Adipose tissue (tissue), 3 donors: ENCODE data around the gene RNF144B. TPM values are rescaled to one million over a fixed set of nuclear protein-coding genes. Genes with fewer than 3 reads are reported as not detected.
"Not testable (repeated sequence)": the region's sequence is repeated elsewhere in the genome, so short reads cannot be mapped to it uniquely, and the experiment has no call there.

Experiments used
- H3K27ac ChIP-seq: one replicate; pipeline ENCODE4 v1.5.1; 2013; ENCODE audit warnings: low read depth, low read length
- WGBS, 3 donors: extraction: QIAGEN DNeasy Blood & Tissue Kit; methylation state at CpG; one replicate each; pipeline ENCODE4 v1.1.7; 2013; 5-methylcytosine and 5-hydroxymethylcytosine counted together
- polyA plus RNA-seq, 3 donors: library from polyadenylated mRNA; stranded (reverse); fragments of 200-250 nt; gene quantifications; one replicate each; pipeline ENCODE4 v1.2.3, GENCODE V29; 2013
- donor health status: healthy with polysubstance abuse.
- donor health status: Bipolar disorder and iron deficiency.
- donor health status: healthy.

Gene RNF144B
- 10 to 100 TPM in 2 of 3 donors, 1 to 10 TPM in 1; 2.1 to 16.5 (median 12.7) TPM for polyA plus RNA-seq

GRCh38 chr6:18387061-18387721 lies at the start of gene RNF144B:
RNF144B (plus strand) TSS chr6:18387350; CDS start chr6:18399535, 12,185 bp downstream.
- H3K27ac ChIP-seq: no peak within 1 kb of the TSS
- WGBS, 3 donors: 2 to 3% (median 2%) methylated on average over 40 of the region's 40 CpGs

DNA sequence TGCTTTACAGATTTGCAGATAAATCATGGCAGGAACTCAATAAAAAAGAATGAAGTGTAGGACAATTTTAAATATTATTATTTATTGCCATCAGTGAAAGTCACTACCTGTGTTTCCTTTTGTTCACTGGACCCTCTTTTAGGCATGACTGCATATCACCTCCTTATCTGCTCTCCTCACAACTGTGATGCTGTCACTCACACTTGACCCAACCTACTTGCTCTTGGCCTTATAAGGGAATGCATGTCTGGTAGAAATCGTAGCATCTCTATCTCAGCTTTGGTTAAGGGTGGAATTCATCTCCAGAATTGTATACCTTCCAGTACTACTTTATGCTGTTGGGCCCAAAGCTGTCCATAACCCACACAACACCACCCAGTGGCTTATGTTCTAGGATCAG lies 47.6 kb upstream of the RNF144B start:
- no peak overlapping the region for H3K27ac ChIP-seq
- WGBS, 3 donors: 71 to 81% (median 77%) methylated on average over 1 of the region's 1 CpG

DNA sequence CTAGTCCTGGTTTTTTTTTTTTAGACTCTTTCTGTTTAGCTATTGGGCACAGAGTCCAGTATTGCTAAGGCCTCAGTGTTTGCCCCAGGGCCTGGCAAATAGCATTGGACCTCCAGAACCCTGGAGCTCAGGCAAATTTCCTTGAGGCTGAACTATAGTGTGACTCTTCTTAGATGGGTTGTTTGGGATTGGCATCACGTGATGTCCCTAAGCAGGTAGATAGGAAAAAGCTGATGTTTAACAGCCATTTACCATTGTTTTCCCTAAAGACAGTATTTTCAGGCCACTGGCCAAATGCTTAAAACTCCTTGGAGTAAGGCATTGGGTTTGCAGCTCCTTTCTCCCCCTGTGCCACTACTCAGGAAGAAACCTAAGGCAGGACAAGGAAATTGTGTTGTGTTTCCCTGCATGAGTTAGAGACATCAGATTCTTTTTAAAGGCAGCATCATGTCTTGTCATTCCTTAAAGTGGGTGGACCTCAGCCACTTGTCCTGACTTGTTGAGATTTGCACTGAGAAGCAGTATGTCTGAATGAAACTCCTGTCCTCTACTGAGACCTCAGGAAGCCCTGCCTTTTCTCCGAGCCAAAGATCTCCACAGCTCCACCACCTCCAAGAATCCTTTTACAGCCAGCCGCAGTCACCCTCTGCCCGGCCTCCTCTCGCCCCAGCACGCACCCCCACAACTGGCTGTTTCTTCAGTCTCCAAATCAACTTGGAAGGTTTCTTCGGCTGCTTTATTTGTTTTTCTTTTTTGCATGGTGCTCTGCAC lies 46.2 kb upstream of the RNF144B start:
- no peak overlapping the region for H3K27ac ChIP-seq
- 83 to 92% (median 90%) methylated on average over 7 of the region's 7 CpGs for WGBS, 3 donors

DNA sequence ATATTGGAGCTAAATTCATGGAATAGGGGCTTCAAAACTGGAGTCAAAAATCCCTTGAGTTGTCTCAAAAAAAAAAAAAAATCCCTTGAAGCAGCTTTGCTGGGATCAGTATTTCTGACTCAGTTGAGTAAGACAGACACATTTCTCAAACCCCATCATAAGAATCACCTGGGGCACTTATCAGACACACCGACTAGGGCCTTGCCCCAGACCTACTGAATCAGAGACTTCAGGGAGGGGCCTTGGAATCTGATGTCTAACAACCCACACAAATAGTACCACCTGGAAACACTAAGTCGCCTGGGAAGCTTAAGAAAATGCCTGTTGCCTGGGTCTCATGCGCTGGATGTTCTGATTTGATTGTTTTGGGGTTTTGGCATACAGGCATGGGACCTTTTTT lies 44.9 kb upstream of the RNF144B start:
- 92 to 98% (median 95%) methylated on average over 3 of the region's 3 CpGs for WGBS, 3 donors
- H3K27ac ChIP-seq: no peak overlapping the region

GRCh38 chr6:18343741-18344140 lies 43.4 kb upstream of the RNF144B start:
- 53 to 74% (median 57%) methylated on average over 2 of the region's 2 CpGs for WGBS, 3 donors
- no peak overlapping the region for H3K27ac ChIP-seq

- no peak overlapping the region for H3K27ac ChIP-seq
- 90 to 92% (median 91%) methylated on average over 4 of the region's 4 CpGs for WGBS, 3 donors
Measured at GRCh38 chr6:18347021-18347577, 40.1 kb upstream of the RNF144B start.

DNA sequence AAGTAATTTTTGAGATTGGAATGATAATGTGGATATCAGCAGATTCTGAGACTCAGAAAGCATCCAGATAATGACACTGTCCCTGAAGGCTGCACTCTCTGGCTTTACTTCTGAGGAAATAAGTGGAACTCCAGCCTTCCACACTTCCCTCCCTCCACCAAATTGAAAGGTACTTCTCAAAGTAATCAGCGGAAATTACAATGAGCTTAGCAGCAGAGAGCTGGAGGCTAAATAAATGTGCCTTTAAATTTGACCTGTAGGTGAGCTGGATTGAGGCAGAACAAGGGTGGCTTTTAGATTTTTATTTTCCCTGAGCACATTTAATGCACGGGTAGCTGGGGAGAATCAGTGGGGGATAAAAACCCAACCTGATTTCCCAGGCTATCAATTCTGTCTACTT lies 39.3 kb upstream of the RNF144B start:
- no peak overlapping the region for H3K27ac ChIP-seq
- 57 to 86% (median 79%) methylated on average over 2 of the region's 2 CpGs for WGBS, 3 donors

GRCh38 chr6:18349386-18349785 lies 37.8 kb upstream of the RNF144B start:
- H3K27ac ChIP-seq: no peak overlapping the region

DNA sequence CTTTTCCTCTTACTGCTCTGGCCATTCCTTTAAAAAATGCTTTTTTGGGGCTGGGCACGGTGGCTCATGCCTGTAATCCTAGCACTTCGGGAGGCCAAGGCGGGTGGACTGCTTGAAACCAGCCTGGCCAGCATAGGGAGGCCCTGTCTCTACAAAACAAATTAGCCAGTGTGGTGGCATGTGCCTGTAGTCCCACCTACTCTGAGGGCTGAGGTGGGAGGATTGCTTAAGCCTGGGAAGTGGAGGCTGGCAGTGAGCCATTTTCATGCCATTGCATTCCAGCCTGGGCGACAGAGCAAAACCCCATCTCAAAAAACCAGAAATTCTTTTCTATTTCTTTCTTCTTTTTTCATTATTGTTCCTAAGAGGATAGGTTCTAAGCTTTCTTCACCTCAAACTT lies 36.9 kb upstream of the RNF144B start:
- WGBS, 3 donors: 82 to 89% (median 88%) methylated on average over 4 of the region's 4 CpGs
- H3K27ac ChIP-seq: no peak overlapping the region

GRCh38 chr6:18350712-18351111 lies 36.4 kb upstream of the RNF144B start:
- H3K27ac ChIP-seq: no peak overlapping the region
- WGBS, 3 donors: 59 to 91% (median 71%) methylated on average over 3 of the region's 3 CpGs

DNA sequence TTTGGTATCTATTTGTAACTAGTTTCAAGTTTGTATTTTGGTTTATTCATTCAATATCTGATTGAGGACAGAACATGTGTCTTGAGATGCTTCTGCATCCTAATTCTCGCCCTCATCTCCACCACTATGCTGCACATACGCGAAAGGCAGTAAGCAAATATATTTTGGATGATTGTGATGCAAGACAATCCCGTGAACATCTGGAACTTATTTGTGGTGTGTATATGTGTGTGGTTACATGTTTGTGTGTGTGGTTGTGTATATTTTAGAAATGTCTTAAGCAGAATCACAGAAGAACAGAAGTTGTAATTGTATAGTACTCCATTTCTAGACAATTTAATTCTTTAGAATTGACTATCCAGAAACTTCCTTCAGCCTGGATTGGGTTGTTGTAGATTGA lies 35.1 kb upstream of the RNF144B start:
- H3K27ac ChIP-seq: no peak overlapping the region
- WGBS, 3 donors: 90 to 94% (median 92%) methylated on average over 4 of the region's 4 CpGs

GRCh38 chr6:18352842-18353241 lies 34.3 kb upstream of the RNF144B start:
- H3K27ac ChIP-seq: no peak overlapping the region

GRCh38 chr6:18353251-18353650 lies 33.9 kb upstream of the RNF144B start:
- H3K27ac ChIP-seq: no peak overlapping the region
- WGBS, 3 donors: 62 to 95% (median 86%) methylated on average over 2 of the region's 2 CpGs

More at GRCh38 chr6:18352842-18353241, 34.3 kb upstream of the RNF144B start:
- WGBS, 3 donors: 66 to 82% (median 82%) methylated on average over 2 of the region's 2 CpGs

- not testable (repeated sequence) for H3K27ac ChIP-seq
- WGBS, 3 donors: 67 to 86% (median 77%) methylated on average over 1 of the region's 4 CpGs
Measured at GRCh38 chr6:18357546-18357945, 29.6 kb upstream of the RNF144B start.

DNA sequence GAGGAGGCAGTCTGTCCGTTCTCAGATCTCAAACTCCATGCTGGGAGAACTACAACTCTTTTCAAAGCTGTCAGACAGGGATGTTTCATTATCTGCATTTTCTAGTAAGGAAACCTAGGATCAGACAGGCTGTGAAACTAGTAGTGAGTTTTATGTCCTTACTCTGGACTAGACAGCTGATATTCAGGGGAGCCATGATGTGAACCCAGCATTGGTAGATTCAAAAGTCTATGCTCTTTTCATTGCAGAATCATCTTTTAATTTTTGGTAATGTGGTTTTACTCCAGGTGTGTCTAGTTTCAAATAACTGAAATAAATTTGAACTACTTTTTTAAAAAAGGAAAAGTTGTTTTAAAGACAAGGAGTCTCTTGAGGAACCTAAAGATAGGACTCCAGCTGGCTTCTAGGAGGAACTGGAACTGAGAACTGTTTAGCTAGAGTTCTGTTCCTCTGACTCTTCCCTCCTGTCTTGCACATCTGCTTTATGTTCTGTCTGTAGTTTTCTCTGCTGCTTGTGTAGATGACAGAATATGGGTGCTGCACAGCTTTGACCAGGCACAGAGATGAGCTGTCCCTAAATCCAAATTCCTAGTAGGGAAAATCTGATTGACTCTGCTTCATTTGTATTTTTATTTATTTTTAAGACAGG lies 27.8 kb upstream of the RNF144B start:
- no peak overlapping the region for H3K27ac ChIP-seq
- 59 to 91% (median 87%) methylated on average over 1 of the region's 1 CpG for WGBS, 3 donors

DNA sequence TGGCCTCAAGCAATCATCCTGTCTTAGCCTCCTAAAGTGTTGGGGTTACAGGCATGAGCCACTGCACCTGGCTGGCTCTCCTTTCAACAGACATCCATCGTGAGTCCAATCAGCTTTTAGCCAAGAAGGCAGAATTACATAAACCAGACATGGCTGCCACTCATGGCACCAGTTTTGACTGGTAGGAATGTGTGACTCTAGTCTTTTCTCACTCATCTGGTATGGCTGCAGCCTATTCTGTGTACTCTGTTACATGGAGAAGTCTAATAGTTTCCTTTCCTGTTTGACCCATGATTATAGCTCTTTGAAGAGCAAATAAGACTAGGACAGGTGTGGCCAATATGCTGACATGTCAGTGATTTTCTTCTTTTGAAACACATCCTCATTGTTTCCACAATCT lies 27.0 kb upstream of the RNF144B start:
- H3K27ac ChIP-seq: no peak overlapping the region
- 70 to 81% (median 72%) methylated on average over 1 of the region's 1 CpG for WGBS, 3 donors

- no peak overlapping the region for H3K27ac ChIP-seq
- WGBS, 3 donors: 16 to 63% (median 45%) methylated on average over 2 of the region's 2 CpGs
Measured at GRCh38 chr6:18362058-18362561, 25.0 kb upstream of the RNF144B start.

DNA sequence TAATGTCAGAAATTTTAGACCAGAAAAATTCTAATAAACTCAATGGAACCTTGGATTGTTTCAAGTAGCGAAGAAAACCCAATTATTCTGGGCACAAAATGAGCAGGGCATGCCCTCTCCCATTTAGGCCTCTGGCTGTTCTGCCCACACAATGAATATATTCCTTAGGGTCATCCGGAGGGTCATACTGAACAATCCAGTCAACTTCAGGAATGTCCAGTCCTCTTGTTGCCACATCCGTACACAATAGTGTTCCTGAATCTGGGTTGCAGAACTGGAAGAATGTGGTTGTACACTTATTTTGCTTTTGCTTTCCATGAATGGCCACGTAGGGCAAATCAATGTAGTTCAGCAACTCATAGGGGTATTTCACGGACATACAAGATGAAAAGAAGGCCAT lies 23.4 kb upstream of the RNF144B start:
- 84 to 94% (median 89%) methylated on average over 5 of the region's 5 CpGs for WGBS, 3 donors

GRCh38 chr6:18364561-18364960 lies 22.6 kb upstream of the RNF144B start:
- 78 to 88% (median 86%) methylated on average over 2 of the region's 2 CpGs for WGBS, 3 donors
- H3K27ac ChIP-seq: not testable (repeated sequence)

More for the DNA sequence above, 23.4 kb upstream of the RNF144B start:
- no peak overlapping the region for H3K27ac ChIP-seq
